Cardiac muscle cell (in vitro differentiated cells and primary cell): ENCODE data around the gene DERA. TPM values are rescaled to one million over a fixed set of nuclear protein-coding genes. Genes with fewer than 3 reads are reported as not detected.

Experiments used
- DNase-seq, 2 donors: peaks; one replicate each; pipeline versions ENCODE4 v3.0.0 to v3.0.0-alpha.2; 2010 to 2017; ENCODE audit warnings: low read depth in 1 of 2, low spot score in 1 of 2
- H3K27ac ChIP-seq: fragments of 200-600 bp; sonication (generic); 2 replicates; pipeline ENCODE4 v1.5.1; 2016
- H3K27me3 ChIP-seq: fragments of 200-600 bp; sonication (generic); 2 replicates; pipeline ENCODE4 v1.6.0; 2016; ENCODE audit warnings: control low read depth
- H3K36me3 ChIP-seq: fragments of 200-600 bp; sonication (generic); 2 replicates; pipeline ENCODE4 v1.5.1; 2016; ENCODE audit warnings: control low read depth
- H3K4me1 ChIP-seq: fragments of 200-600 bp; sonication (generic); 2 replicates; pipeline ENCODE4 v1.8.1; 2017; ENCODE audit warnings: low read depth, mild to moderate bottlenecking, mixed run types
- H3K4me3 ChIP-seq: fragments of 200-600 bp; sonication (generic); 2 replicates; pipeline ENCODE4 v1.5.1; 2016; ENCODE audit warnings: mild to moderate bottlenecking
- H3K9me3 ChIP-seq: fragments of 200-600 bp; sonication (generic); 2 replicates; pipeline ENCODE4 v1.5.1; 2017; ENCODE audit warnings: low read depth, mild to moderate bottlenecking, control low read depth
- polyA plus RNA-seq: library from polyadenylated mRNA; unstranded; fragments of >200 nt; fragmentation: Nextera tagmentation; extraction: Ambion mirVana; gene quantifications from 2 replicates; pipeline ENCODE4 v1.2.1, GENCODE V29; 2016
- total RNA-seq: library from RNA; depleted of rRNA; stranded (reverse); fragments of >200 nt; gene quantifications from 2 replicates; pipeline ENCODE4 v1.2.3, GENCODE V29; 2016
- TF ChIP-seq, protein P1 (sequence below): IDR thresholded peaks from 2 replicates; pipeline ENCODE4 v1.5.1; 2012; ENCODE audit warnings: low read depth, mild to moderate bottlenecking, low read length

Gene DERA
- total and polyA plus RNA-seq, 2 experiments from 2014 or later = 15.2 to 30.7 TPM

DNA sequence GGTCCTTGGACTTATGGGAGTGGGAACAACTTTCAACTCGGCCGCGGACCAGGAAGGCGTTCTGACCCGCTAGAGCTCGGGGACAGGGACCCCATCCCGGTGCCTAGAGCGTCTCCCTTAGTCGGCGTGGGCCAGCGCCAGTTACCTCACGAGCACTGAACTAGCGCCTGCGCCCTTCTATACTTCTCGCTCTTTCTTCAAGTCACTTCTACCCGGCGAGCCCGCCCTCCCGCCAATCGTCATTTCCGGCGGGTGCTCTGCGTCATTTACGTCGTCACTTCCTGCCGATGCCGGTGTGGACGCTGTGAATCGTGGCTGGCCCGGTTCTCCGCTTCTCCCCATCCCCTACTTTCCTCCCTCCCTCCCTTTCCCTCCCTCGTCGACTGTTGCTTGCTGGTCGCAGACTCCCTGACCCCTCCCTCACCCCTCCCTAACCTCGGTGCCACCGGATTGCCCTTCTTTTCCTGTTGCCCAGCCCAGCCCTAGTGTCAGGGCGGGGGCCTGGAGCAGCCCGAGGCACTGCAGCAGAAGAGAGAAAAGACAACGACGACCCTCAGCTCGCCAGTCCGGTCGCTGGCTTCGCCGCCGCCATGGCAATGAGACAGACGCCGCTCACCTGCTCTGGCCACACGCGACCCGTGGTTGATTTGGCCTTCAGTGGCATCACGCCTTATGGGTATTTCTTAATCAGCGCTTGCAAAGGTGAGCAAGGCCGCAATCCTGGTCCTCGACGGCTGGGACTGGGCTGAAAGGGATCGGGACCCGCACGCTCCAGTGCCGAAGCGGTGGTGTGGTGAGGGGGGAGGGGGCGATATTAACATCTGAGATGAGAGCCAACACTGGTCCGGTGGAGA lies 28.8 kb upstream of the DERA start, which contains the start of gene STRAP:
STRAP (plus strand) TSS at position 270 of the 854 bp plus-strand sequence; CDS start at position 591, 321 bp downstream.
- Histone ChIP-seq H3K36me3 (peaks cover 3% of the 10 kb centered on the region), H3K4me3 (peak within 1 kb of the TSS; percentile 86), H3K27ac (peak within 1 kb of the TSS; percentile 99), H3K27me3 (no peaks in the 10 kb centered on the region), H3K9me3 (no peaks in the 10 kb centered on the region), H3K4me1 (peaks cover 22% of the 10 kb centered on the region)
- peak; percentile 97 to 99 for DNase-seq
- TF ChIP-seq, protein P1, sequence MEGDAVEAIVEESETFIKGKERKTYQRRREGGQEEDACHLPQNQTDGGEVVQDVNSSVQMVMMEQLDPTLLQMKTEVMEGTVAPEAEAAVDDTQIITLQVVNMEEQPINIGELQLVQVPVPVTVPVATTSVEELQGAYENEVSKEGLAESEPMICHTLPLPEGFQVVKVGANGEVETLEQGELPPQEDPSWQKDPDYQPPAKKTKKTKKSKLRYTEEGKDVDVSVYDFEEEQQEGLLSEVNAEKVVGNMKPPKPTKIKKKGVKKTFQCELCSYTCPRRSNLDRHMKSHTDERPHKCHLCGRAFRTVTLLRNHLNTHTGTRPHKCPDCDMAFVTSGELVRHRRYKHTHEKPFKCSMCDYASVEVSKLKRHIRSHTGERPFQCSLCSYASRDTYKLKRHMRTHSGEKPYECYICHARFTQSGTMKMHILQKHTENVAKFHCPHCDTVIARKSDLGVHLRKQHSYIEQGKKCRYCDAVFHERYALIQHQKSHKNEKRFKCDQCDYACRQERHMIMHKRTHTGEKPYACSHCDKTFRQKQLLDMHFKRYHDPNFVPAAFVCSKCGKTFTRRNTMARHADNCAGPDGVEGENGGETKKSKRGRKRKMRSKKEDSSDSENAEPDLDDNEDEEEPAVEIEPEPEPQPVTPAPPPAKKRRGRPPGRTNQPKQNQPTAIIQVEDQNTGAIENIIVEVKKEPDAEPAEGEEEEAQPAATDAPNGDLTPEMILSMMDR = no peak

DNA sequence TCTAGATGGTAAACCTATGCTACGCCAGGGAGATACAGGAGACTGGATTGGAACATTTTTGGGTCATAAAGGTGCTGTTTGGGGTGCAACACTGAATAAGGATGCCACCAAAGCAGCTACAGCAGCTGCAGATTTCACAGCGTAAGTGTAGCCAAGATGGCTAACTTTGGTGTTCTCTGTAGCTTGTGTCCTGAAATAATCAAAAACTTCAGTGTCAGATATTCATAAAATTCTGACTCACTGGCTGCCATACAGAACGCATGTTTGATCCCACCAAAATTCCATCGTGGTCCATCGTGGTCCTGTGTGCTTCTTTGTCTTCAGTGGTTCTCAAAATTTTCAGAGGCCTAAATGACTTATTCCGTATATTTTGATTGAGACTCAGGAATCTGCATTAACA lies 27.6 kb upstream of the DERA start:
- H3K4me3 ChIP-seq = peak overlapping the region; percentile 86
- DNase-seq = peak in 1 of 2 donors; percentile 25
- TF ChIP-seq, protein P1 = no peak
- H3K27ac ChIP-seq = peak overlapping the region; percentile 99
- H3K4me1 ChIP-seq = peaks cover 22% of the 10 kb centered on the region
- no peaks in the 10 kb centered on the region for H3K9me3 ChIP-seq
- peaks cover 3% of the 10 kb centered on the region for H3K36me3 ChIP-seq
- H3K27me3 ChIP-seq = no peaks in the 10 kb centered on the region

DNA sequence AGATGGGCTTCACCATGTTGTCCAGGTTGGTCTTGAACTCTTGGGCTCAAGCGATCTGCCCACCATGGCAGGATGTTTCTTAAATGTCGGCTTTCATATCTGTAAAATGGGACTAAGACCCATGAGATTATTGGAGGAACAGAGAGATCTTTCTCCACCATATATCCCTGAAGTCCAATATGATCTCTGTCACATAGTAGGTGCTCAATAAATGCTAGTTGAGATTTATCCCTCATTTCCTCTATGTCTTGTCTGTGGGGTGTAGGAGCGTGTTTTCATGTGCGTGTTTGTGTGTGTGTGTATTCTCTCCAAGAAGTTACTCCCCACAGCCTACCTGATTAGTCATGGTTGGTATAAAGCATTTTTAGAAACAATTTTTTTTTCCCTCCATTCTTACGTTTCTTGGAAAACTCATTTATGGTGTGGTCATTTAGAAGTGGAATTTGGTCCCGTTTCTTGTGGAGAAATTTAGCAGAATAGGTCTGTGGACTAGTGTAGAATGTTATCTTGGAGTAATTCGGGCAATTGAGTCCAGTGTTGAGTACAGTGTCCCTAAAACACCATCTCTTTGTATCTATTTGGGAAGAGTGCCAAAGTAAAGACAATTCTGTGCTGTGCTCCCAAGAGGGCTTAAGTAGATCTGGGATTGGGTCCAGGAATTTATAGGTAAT lies 24.6 kb upstream of the DERA start:
- Histone ChIP-seq H3K27me3 (no peaks in the 10 kb centered on the region), H3K4me1 (peaks cover 25% of the 10 kb centered on the region), H3K27ac (no peak overlapping the region), H3K36me3 (peaks cover 8% of the 10 kb centered on the region), H3K9me3 (no peaks in the 10 kb centered on the region), H3K4me3 (no peak overlapping the region)
- TF ChIP-seq, protein P1 = no peak
- no peak for DNase-seq

DNA sequence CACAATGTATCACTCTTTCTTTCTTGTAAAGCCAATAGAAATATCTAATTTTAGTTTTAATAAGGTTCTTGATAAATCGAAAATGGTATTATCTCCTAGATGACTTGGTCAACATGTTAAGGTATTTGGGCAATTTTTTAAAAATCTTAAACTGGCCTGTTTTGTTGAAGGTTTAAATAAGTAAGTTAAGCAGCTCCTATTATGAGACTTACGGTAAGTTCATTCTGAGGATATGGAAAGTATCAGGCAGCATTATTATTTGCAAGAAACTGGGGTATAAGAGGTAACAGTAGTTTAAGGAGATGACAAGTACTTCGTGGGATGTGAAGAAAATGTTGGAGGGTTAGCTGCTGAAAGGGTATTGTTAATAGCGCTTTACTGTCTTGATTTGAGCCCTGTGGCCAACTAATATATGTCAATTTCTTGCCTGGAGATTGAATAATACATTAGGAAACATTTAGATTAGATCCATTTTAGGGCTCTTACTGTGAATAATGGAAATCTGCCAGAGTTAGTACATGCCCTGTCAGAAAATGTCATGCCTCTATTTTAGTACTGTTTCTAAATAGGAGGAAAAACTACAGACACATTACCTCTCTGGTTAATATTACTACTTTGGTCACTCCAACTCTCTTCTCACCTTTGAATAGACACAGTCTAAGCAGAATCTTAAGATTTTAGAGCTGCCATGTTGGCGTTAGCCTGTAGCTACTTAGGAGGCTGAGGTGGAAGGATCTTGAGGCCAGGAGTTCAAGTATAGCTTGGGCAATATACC lies 23.9 kb upstream of the DERA start:
- Histone ChIP-seq H3K9me3 (no peaks in the 10 kb centered on the region), H3K27ac (no peak overlapping the region), H3K36me3 (peaks cover 8% of the 10 kb centered on the region), H3K4me1 (peaks cover 22% of the 10 kb centered on the region), H3K4me3 (no peak overlapping the region), H3K27me3 (no peaks in the 10 kb centered on the region)
- DNase-seq = no peak
- TF ChIP-seq, protein P1 = no peak

DNA sequence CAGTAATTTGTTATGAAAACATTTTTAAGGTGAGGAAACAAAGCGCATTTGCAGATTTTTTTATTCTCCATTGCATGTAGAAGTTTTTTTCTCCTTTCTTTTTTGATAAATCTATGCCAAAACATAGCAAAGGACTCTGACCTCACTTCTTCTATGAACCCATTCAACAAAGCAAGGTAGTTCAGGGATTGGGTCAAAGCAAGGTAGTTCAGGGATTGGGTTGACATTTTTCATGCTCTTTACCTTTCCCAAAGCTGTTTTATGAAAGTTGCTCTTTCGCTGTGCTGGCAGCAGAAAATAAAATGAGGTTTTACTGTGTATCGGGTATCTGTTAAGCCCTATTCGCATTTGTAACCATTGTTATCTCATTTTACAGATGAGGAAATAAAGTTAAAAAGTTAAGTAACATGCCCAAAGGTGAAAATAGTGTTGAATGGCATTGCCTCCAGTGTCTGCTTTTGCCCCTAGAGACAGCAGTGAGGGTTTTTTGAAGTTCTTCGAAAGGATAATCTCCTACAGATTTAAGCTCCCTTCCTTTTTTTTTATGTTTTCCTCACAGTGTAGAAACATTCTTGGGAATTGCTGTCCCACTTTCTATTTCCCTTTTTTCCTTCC lies 18.4 kb upstream of the DERA start:
- Histone ChIP-seq H3K9me3 (no peaks in the 10 kb centered on the region), H3K27ac (no peak overlapping the region), H3K4me3 (no peak overlapping the region), H3K27me3 (no peaks in the 10 kb centered on the region), H3K36me3 (peaks cover 37% of the 10 kb centered on the region), H3K4me1 (peaks cover 6% of the 10 kb centered on the region)
- TF ChIP-seq, protein P1 = no peak
- no peak for DNase-seq
